Effector memory CD8-positive, alpha-beta T cell (primary cell): ENCODE measurements around the gene TAF12.
"Not testable (repeated sequence)": the region's sequence is repeated elsewhere in the genome, so short reads cannot be mapped to it uniquely, and the experiment has no call there.

Source experiments
- ATAC-seq: fragments of 150-1000 bp; cut with Tn5 transposase; replicated peaks from 2 replicates; pipeline ENCODE4 v1.10.0; 2021; ENCODE audit warnings: mild to moderate bottlenecking, moderate library complexity
- DNase-seq, 3 experiments: peaks; one replicate each; pipeline ENCODE4 v3.0.0; 2021
- H3K27ac Mint-ChIP-seq, 2 donors: one replicate each; pipeline ENCODE4 v1.8.0; 2022; ENCODE audit warnings: mild to moderate bottlenecking in 2 of 2, mixed read lengths in 2 of 2, moderate library complexity in 2 of 2
- H3K27me3 Mint-ChIP-seq, 2 donors: one replicate each; pipeline ENCODE4 v1.8.0; 2022; ENCODE audit warnings: mixed read lengths in 2 of 2
- H3K36me3 Mint-ChIP-seq: one replicate; pipeline ENCODE4 v1.8.0; 2022; ENCODE audit warnings: mild to moderate bottlenecking, moderate library complexity, mixed read lengths; ENCODE audit not compliant: insufficient read depth
- H3K4me1 Mint-ChIP-seq, 2 donors: one replicate each; pipeline ENCODE4 v1.8.0; 2022; ENCODE audit warnings: low read depth in 2 of 2, mixed read lengths in 2 of 2
- H3K4me3 Mint-ChIP-seq, 2 donors: one replicate each; pipeline ENCODE4 v1.8.0; 2022; ENCODE audit warnings: mild to moderate bottlenecking in 2 of 2, mixed read lengths in 2 of 2, moderate library complexity in 2 of 2
- H3K9me3 Mint-ChIP-seq, 2 donors: one replicate each; pipeline ENCODE4 v1.8.0; 2022; ENCODE audit warnings: mixed read lengths in 2 of 2

Gene TAF12

DNA sequence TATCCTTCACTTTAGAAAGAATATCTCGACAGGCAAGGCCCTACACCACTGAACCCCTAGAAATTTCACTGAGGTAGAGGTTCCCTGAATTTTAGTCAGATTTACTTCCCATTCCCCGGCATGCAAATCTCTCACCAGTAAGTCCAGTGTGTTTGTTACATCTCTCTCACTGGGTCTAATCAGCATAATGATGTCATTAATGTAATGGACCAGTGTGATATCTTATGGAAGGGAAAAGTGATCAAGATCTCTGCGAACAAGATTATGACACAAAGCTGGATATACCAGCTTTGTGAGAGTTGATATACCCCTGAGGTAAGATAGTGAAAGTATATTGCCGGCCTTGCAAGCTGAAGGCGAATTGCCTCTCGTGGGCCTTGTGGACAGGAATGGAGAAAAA is 13.5 kb upstream of the TAF12 start:
- Mint-ChIP-seq H3K36me3 (peaks cover 2% of the 10 kb centered on the region), H3K4me3 (no peak overlapping the region), H3K4me1 (no peaks in the 10 kb centered on the region), H3K27ac (no peak overlapping the region), H3K9me3 (no peaks in the 10 kb centered on the region), H3K27me3 (no peaks in the 10 kb centered on the region)
- DNase-seq (no peak), ATAC-seq (no peak)

DNA sequence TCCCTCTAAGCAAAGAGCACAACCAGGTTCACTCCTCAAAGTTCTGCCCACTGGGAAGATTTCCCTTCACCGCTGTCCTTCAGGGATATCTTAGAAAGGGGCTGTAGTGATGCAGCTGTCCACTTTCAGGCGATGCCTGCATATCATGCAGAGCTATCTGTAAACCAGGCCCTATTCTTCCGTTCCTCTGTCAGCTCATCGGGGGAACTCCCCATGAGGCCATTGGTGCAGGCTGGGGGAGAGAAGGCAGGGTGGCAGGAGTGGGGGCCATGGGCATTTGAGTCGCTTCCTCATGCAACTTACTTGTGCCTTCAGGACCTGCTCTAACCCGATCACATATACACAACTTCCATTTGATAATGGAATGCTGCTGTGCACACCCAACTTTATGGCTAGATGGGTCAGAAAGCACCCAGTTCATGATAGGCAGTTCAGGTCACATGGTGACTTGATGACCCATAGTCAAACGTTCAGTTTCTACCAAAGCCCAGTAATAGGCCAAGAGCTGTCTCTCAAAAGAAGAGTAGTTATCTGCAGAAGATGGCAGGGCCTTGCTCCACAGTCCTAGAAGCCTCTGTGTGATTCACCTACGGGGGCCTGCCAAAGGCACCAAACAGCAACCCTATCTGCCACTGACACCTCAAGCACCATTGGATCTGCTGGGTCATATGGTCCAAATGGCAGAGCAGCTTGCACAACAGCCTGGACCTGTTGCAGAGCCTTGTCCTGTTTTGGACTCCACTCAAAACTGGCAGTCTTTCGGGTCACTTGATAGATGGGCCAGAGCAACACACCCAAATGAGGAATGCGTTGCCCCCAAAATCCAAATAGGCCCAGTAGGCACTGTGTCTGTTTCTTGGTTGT is 12.8 kb upstream of the TAF12 start:
- H3K27me3 Mint-ChIP-seq, ATAC-seq, H3K4me3 Mint-ChIP-seq, DNase-seq, H3K36me3 Mint-ChIP-seq, H3K27ac Mint-ChIP-seq, H3K9me3 Mint-ChIP-seq, H3K4me1 Mint-ChIP-seq: not testable (repeated sequence)

DNA sequence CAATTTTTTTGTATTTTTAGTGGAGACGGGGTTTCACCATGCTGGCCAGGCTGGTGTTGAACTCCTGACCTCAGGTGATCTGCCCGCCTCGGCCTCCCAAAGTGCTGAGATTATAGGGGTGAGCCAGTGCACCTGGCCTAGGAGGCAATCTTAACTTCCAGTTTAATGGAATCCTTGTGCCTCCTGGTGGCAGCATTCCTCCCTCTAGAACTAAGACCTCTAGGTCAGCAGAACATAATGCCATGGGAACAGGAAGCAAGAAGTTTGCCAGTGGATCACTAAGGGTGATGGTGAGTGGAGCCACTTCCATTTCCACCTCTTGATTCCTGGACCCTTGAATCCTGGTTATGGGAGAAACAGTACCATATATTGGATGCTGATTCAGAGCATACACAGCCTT is 11.0 kb upstream of the TAF12 start:
- H3K9me3 Mint-ChIP-seq, H3K27ac Mint-ChIP-seq, DNase-seq, H3K4me1 Mint-ChIP-seq, ATAC-seq, H3K4me3 Mint-ChIP-seq, H3K27me3 Mint-ChIP-seq: not testable (repeated sequence)
- peaks cover 17% of the 10 kb centered on the region for H3K36me3 Mint-ChIP-seq

DNA sequence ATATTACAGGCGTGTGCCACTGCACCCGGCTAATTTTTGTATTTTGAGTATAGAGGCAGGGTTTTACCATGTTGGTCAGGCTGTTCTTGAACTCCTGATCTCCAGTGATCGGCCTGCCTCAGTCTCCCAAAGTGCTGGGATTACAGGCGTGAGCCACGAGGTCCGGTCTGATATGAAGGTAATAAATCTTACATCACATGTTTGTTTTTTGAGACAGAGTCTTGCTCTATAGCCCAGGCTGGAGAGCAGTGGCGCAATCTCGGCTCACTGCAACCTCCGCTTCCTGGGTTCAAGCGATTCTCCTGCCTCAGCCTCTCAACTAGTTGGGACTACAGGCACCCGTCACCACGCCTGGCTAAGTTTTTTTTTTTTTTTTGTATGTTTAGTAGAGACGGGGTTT is 10.2 kb upstream of the TAF12 start:
- not testable (repeated sequence) for ATAC-seq, DNase-seq, H3K9me3 Mint-ChIP-seq, H3K4me3 Mint-ChIP-seq, H3K27ac Mint-ChIP-seq, H3K27me3 Mint-ChIP-seq
- peaks cover 9 to 11% of the 10 kb centered on the region in 2 donors for H3K4me1 Mint-ChIP-seq
- peaks cover 25% of the 10 kb centered on the region for H3K36me3 Mint-ChIP-seq

DNA sequence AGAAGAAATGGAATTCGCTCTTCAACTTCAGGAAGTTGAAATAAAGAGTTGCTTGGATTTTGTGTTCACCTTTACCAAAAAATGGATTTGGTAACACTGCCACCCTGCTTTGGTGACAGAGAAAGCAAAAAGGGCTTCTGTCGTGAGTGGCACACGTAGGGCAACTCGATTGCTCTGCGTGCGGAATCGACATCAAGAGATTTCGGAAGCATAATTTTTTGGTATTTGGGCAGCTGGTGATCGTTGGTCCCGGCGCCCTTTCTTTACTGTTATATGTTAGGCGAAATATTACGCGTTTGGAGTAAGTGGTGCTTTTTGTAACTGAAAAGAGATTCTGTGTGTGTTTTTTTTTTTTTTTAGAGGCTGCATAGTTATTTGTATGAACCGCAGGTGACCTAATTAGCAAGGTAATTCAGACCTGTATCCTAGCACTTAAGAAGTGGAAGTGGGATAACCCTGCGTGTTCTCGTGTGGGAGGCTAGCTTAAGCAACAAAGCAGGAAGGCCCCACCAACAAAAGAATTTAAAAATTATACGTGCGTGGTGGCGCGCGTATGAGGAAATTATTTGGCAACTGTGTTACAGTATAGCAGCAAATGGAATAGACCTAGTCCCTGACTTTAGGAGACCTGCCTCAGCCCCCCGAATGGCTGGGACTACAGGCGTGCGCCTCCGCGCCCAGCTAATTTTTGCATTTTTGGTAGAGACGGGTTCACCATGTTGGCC is 5.8 kb upstream of the TAF12 start, which contains the start of gene RNU11:
Gene RNU11, plus strand, starts transcription at position 127 of the 725 bp plus-strand sequence.
- H3K27me3 Mint-ChIP-seq = no peaks in the 10 kb centered on the region
- no peaks in the 10 kb centered on the region for H3K9me3 Mint-ChIP-seq

DNA sequence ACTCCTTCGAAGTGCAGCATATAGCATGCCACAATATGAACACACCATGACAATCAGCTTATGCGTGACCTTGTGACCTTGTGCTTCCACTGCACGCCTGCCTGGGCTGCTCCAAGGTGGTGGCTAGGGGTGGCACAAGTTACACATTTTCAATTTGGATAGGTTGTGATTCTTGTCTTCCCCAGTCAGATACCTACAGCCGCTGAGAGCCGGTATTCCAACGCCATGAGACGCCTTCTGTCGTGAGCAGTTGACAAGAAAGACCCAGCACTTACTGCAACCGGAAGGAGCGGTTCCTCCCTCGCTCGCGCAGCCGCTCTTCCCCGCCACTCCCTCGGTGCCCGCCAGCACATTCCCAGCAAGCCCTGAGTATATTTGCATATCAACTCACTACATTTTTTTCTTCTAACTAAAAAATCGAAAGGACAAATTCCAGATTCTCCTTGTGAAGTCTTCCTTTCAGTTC is 5.2 kb upstream of the TAF12 start:
- no peaks in the 10 kb centered on the region for H3K27me3 Mint-ChIP-seq
- H3K36me3 Mint-ChIP-seq = peaks cover 33% of the 10 kb centered on the region
- DNase-seq = peak; percentile 80 to 82 (median 81)
- no peaks in the 10 kb centered on the region for H3K9me3 Mint-ChIP-seq
- H3K4me1 Mint-ChIP-seq = peaks cover 25 to 33% of the 10 kb centered on the region in 2 donors
- peak; percentile 81 for ATAC-seq
- H3K27ac Mint-ChIP-seq = peak overlapping the region; percentile 100
- H3K4me3 Mint-ChIP-seq = peak overlapping the region; percentile 78 to 85

More for the DNA sequence above, 5.8 kb upstream of the TAF12 start, which contains the start of gene RNU11:
- H3K36me3 Mint-ChIP-seq = peaks cover 31% of the 10 kb centered on the region
- H3K27ac Mint-ChIP-seq = peak within 1 kb of the TSS; percentile 100
- peak; percentile 77 for ATAC-seq
- peaks cover 21 to 27% of the 10 kb centered on the region in 2 donors for H3K4me1 Mint-ChIP-seq
- peak; percentile 87 to 90 (median 87) for DNase-seq
- H3K4me3 Mint-ChIP-seq = peak within 1 kb of the TSS; percentile 78 to 85

DNA sequence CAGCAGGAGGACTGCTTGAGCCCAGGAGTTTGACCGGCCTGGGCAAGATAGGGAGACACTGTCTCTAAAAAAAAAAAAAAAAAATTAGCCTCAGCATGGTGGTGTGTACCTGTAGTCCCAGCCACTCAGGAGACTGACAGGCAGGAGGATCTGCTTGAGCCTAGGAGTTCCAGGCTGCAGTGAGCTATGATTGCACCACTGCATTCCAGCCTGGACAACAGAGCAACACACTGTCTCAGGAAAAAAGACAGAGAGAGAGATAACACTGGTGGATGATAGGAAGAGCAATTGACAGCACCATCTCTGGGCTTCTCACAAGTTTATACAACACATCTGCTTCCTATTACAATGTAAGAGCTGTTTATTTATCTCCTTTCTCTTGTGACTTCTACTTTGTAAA is 3.2 kb upstream of the TAF12 start:
- H3K27ac Mint-ChIP-seq = peak overlapping the region in 1 of 2 donors; percentile 77

DNA sequence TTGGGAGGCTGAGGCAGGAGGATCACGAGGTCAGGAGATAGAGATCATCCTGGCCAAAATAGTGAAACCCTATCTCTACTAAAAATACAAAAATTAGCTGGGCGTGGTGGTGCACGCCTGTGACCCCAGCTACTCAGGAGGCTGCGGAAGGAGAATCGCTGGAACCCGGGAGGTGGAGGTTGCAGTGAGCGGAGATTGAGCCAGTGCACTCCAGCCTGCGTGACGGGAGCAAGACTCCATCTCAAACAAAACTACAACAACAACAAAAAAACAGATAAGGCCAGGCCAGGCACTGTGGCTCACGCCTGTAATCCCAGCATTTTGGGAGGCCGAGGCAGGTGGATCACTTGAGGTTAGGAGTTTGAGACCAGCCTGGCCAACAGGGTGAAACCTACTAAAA is 2.5 kb upstream of the TAF12 start:
- Mint-ChIP-seq H3K36me3 (peaks cover 47% of the 10 kb centered on the region), H3K4me1 (peaks cover 36 to 47% of the 10 kb centered on the region in 2 donors), H3K27ac (peak overlapping the region in 1 of 2 donors; percentile 77)
- not testable (repeated sequence) for H3K4me3 Mint-ChIP-seq, DNase-seq, ATAC-seq, H3K27me3 Mint-ChIP-seq, H3K9me3 Mint-ChIP-seq

More for the DNA sequence above, 3.2 kb upstream of the TAF12 start:
- Mint-ChIP-seq H3K4me3 (no peak overlapping the region), H3K9me3 (no peaks in the 10 kb centered on the region), H3K36me3 (peaks cover 47% of the 10 kb centered on the region), H3K4me1 (peaks cover 36 to 47% of the 10 kb centered on the region in 2 donors), H3K27me3 (no peaks in the 10 kb centered on the region)
- ATAC-seq = no peak
- DNase-seq = no peak

DNA sequence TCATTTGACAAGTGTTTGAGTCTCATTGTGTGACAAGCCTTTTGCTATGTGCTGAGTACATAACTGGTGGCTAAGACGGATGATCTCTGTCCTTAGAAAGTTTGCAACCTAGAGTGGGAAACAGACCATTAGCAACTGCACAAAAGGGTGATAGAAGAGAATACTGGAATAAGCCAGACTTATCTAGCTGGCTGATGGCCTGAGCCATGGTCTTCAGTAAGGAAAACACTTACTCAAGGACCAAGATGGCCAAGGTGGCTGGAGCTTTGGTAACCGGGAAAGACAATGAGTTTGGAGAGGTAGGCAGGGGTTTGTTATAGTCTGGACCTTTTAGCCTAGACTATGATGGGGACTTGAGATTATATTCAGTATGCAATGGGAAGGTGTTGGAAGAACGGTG is 1.6 kb upstream of the TAF12 start:
- H3K9me3 Mint-ChIP-seq = no peaks in the 10 kb centered on the region
- H3K27me3 Mint-ChIP-seq = no peaks in the 10 kb centered on the region
- DNase-seq (no peak), ATAC-seq (no peak)
- peaks cover 38% of the 10 kb centered on the region for H3K36me3 Mint-ChIP-seq
- H3K4me1 Mint-ChIP-seq = peaks cover 36 to 54% of the 10 kb centered on the region in 2 donors
- peak overlapping the region; percentile 95 to 96 for H3K4me3 Mint-ChIP-seq
- peak overlapping the region; percentile 96 to 97 for H3K27ac Mint-ChIP-seq

DNA sequence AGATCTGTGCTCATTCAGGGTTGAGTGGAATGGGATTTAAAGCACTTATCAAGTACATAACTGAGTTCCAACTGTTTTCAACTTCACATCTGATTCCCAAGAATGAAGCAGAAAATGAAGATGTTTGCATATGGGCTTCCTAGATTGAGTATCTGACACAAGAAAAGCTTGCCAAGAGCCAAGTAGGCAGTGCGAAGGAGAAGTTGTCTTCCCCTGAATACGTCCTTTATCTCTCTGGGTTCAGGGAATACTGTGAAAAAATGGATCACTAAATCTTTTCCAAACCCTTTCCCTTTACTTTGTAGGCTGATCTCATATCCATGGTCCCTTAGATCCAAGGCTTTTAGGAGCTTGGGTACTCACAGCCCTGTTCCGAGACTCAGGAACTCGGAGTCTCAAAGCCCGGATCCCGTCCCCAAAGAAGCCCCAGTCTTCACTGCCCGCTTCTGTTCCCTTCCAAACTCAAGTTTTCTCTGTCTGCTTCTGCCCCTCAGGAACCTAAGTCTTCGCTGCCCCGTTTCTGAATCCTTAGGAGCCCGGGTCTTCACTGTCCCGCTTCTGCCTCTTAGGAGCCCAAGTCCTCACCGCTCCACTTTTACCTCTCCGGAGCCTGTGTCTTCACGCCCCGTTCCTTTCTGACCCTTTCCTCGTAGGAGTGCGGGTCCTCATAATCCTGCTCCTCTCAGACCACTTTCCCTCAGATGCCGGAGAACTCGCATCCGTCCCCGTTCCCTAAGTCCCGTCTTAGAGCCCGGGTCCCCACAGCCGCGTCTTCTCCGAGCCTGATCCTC is 616 bp downstream of the TAF12 start:
- no peaks in the 10 kb centered on the region for H3K27me3 Mint-ChIP-seq
- H3K36me3 Mint-ChIP-seq = peaks cover 16% of the 10 kb centered on the region
- peak overlapping the region; percentile 95 to 96 for H3K4me3 Mint-ChIP-seq
- ATAC-seq = peak; percentile 5
- H3K9me3 Mint-ChIP-seq = no peaks in the 10 kb centered on the region
- H3K4me1 Mint-ChIP-seq = peaks cover 24 to 39% of the 10 kb centered on the region in 2 donors
- no peak for DNase-seq
- peak overlapping the region; percentile 96 to 97 for H3K27ac Mint-ChIP-seq

DNA sequence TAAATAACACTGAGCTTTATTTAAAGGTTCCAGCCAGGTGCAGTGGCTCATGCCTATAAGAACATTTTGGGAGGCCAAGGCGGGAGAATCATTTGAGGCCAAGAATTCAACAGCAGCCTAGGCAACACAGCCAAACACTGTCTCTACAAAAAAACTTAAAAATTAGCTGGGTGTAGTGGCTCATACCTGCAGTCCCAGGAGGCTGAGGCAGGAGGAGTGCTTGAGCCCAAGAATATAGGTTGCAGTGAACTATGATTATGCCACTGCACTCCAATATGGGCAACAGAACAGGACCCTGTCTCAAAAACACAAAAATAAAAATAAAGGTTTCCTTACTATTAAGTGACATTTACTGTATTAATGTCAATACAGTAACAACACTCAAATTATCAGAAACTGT is 2.1 kb downstream of the TAF12 start:
- Mint-ChIP-seq H3K36me3 (peaks cover 16% of the 10 kb centered on the region), H3K27ac (peak overlapping the region in 1 of 2 donors; percentile 97), H3K27me3 (no peaks in the 10 kb centered on the region), H3K4me3 (peak overlapping the region; percentile 95 to 96), H3K4me1 (peaks cover 27 to 39% of the 10 kb centered on the region in 2 donors), H3K9me3 (no peaks in the 10 kb centered on the region)
- ATAC-seq (no peak), DNase-seq (peak in 2 of 3 experiments; percentile 12 to 20)

DNA sequence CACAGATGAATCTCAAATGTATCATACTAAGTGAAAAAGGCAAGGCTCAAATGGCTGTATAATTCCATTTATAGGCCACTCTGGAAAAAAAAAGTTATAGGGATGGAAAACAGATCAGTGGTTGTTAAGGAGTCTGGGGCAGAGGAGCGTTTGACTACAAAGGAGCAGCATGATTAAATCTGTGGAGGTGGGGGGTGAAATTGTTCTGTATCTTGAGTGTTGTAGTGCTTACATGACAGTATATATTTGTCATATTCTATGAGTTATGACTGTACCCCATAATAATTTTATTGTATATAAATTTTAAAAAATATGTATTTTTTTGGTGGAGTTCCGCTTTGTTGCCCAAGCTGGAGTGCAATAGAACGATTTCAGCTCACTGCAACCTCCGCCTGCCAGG is 10.3 kb downstream of the TAF12 start:
- no peak for ATAC-seq
- Mint-ChIP-seq H3K36me3 (peaks cover 10% of the 10 kb centered on the region), H3K4me1 (peaks cover 5% of the 10 kb centered on the region in 2 donors), H3K27me3 (no peaks in the 10 kb centered on the region), H3K27ac (no peak overlapping the region), H3K4me3 (no peak overlapping the region), H3K9me3 (no peaks in the 10 kb centered on the region)
- DNase-seq = no peak

DNA sequence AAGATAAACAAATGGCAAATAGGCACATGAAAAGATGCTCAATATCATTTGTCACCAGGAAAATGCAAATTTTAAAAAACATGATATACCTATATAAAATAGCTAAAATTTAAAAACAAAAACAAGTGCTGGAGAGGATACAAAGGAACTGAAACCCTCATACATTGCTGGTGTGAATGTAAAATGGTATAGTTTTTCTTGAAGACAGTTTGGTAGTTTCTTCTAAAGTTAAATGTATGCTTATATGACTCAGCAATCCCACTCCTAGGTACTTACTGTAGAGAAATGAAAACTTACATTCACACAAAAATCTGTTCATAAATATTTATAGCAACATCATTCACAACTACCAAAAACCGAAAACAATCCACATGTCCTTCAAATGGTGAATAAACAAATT is 11.2 kb downstream of the TAF12 start:
- Mint-ChIP-seq H3K36me3 (peaks cover 10% of the 10 kb centered on the region), H3K9me3 (no peaks in the 10 kb centered on the region), H3K4me1 (peaks cover 5% of the 10 kb centered on the region in 2 donors), H3K27ac (no peak overlapping the region), H3K27me3 (no peaks in the 10 kb centered on the region), H3K4me3 (no peak overlapping the region)
- no peak for DNase-seq
- no peak for ATAC-seq
